ENCODE measurements around the gene LTBP1. TPM values are rescaled to one million over a fixed set of nuclear protein-coding genes. Genes with fewer than 3 reads are reported as not detected.
A peak's percentile ranks its signal among the peaks of the same experiment; 100 is the strongest.

Gene LTBP1
- total RNA-seq, 2 experiments from 2014 or later, result 0.06 TPM; not detected in 1

DNA sequence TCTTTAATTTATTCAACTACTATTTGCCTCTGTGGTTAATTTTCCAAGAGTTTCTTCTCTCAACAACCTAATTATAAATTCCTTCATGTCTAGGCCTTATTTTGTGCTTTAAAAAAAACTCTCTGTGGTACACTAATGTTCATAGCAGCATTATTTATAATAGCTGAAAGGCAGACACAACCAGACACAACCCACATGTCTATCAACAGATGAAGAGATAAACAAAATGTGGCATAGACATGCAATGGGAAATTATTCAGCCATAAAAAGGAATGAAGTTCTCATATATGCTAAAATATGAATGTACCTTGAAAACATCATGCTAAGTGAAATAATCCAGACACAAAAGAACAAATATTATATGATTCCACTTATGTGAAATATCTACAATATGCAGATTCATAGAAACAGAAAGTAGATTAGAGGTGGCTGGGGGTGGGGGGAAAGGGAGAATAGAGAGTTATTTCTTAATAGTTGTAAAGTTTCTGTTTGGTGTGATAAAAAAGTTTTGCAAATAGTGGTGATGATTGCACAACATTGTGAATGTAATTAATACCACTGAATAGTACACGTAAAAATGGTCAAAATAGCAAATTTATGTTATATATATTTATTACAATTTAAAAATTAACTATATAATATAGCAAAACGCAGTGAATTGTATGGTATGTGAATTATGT is 501.6 kb downstream of the LTBP1 start:
- no peaks in the 10 kb centered on the region for H3K36me3 ChIP-seq (ENCODE audit: insufficient read depth, low read length)
- no peaks in the 10 kb centered on the region for H3K27me3 Mint-ChIP-seq
- no peaks in the 10 kb centered on the region for H3K4me1 Mint-ChIP-seq (ENCODE audit: low read depth)
- intact Hi-C loops (cut with DNase I, micrococcal nuclease), result no loop called here
- H3K4me3 ChIP-seq (ENCODE audit: low read length), result no peak overlapping the region
- CTCF ChIA-PET, result interaction anchor here (0.7 kb wide), 2 partner anchors 11 to 154 kb away, joined by 3 read pairs; no protein-coding TSS in a partner anchor
- H3K9me3 Mint-ChIP-seq, result peaks cover 7% of the 10 kb centered on the region
- H3K4me1 ChIP-seq (ENCODE audit: insufficient read depth, low read length), result no peaks in the 10 kb centered on the region
- TF ChIP-seq, protein P1, sequence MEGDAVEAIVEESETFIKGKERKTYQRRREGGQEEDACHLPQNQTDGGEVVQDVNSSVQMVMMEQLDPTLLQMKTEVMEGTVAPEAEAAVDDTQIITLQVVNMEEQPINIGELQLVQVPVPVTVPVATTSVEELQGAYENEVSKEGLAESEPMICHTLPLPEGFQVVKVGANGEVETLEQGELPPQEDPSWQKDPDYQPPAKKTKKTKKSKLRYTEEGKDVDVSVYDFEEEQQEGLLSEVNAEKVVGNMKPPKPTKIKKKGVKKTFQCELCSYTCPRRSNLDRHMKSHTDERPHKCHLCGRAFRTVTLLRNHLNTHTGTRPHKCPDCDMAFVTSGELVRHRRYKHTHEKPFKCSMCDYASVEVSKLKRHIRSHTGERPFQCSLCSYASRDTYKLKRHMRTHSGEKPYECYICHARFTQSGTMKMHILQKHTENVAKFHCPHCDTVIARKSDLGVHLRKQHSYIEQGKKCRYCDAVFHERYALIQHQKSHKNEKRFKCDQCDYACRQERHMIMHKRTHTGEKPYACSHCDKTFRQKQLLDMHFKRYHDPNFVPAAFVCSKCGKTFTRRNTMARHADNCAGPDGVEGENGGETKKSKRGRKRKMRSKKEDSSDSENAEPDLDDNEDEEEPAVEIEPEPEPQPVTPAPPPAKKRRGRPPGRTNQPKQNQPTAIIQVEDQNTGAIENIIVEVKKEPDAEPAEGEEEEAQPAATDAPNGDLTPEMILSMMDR (IDR thresholded peaks at IDR 0.05), result no peak
- H3K9me3 ChIP-seq (ENCODE audit: control insufficient read depth in 1 of 2, insufficient read depth in 1 of 2, low read length in 2 of 2), result peaks cover 7 to 17% of the 10 kb centered on the region in 2 experiments
- ATAC-seq (ENCODE audit: poor library complexity), result no peak
- no peaks in the 10 kb centered on the region for H3K27me3 ChIP-seq (ENCODE audit: control insufficient read depth in 1 of 2, insufficient read depth in 2 of 2, low read length in 2 of 2)
- DNase-seq, result peak in 1 of 14 experiments; percentile 1
- no peak overlapping the region for H3K4me3 Mint-ChIP-seq
- no peak overlapping the region for H3K27ac ChIP-seq (ENCODE audit: low read depth in 1 of 2, low read length in 2 of 2)
- H3K27ac Mint-ChIP-seq, result no peak overlapping the region
- H3K36me3 Mint-ChIP-seq (ENCODE audit: low read depth), result no peaks in the 10 kb centered on the region
- POLR2A ChIA-PET, result no interaction called here

Small RNAs within 50 kb of the gene (microRNA-seq; reads per million reads assigned to microRNA genes)
- not detected for gene MIR4430 (ENCODE audit: borderline microRNAs expressed, borderline replicate concordance)
